Measurements from ENCODE around the gene SP140L.
"Not testable (repeated sequence)": the region's sequence is repeated elsewhere in the genome, so short reads cannot be mapped to it uniquely, and the experiment has no call there.

- TF ChIP-seq, protein P1, sequence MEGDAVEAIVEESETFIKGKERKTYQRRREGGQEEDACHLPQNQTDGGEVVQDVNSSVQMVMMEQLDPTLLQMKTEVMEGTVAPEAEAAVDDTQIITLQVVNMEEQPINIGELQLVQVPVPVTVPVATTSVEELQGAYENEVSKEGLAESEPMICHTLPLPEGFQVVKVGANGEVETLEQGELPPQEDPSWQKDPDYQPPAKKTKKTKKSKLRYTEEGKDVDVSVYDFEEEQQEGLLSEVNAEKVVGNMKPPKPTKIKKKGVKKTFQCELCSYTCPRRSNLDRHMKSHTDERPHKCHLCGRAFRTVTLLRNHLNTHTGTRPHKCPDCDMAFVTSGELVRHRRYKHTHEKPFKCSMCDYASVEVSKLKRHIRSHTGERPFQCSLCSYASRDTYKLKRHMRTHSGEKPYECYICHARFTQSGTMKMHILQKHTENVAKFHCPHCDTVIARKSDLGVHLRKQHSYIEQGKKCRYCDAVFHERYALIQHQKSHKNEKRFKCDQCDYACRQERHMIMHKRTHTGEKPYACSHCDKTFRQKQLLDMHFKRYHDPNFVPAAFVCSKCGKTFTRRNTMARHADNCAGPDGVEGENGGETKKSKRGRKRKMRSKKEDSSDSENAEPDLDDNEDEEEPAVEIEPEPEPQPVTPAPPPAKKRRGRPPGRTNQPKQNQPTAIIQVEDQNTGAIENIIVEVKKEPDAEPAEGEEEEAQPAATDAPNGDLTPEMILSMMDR (IDR thresholded peaks at IDR 0.05; ENCODE audit: low read depth, low read length), result not testable (repeated sequence)
- not testable (repeated sequence) for TF ChIP-seq MAX (IDR thresholded peaks at IDR 0.05; ENCODE audit: low read depth, low read length); POLR2A (IDR thresholded peaks at IDR 0.05; ENCODE audit: extremely low read depth, insufficient read length)
Measured at GRCh38 chr2:230310792-230311191, 16.2 kb upstream of the SP140L start.
